T-helper 1 cell (primary cell): ENCODE results near the gene PPP1R10.

Experiments
- DNase-seq, 5 donors: peaks; one replicate each; pipeline ENCODE4 v3.0.0-alpha.2; 2012 to 2020

PPP1R10 gene

GRCh38 chr6:30555816-30556065 is 61.3 kb downstream of the PPP1R10 start:
- DNase-seq, result no peak

DNA sequence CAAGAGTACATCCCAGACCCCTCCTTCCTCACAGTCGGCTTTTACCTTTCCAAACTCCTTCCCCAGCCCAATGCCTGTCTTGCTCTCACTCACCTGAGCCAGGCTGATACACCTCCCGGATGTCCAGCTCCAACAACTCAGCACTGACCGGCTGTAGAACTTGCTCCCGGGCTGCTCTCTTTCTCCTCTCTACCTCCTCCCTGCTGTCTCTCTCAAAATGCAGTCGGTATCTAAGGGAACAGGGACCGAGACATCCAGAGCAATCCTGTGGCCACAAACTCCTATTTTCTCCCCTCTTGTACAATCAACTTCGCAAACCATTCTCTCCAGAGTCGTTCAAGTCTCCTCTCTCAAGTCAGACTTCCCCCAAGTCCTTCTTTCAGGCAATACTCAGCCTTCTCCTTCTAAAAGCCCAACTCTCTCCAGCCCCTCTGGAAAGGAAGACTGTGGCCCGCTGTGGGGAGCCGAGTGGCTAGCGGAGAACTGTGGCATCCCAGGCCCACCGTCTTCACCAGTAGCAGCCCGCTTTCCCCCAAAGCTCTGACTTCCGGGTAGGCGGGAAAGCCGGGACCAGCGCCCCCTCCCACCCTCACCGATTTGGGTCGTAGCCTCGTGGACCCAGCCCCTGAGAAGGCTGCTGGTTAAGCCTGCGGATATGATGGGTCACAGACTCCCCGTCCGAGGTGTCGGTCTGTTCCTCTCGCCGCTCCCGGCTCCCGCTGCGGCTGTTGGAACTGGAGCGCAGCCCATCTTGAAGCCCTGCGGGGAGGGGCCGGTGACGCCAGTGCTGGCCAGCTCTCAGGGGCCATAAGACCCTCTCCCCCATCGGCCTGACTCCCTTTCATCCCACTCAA is 61.9 kb downstream of the PPP1R10 start:
- DNase-seq, result peak in 1 of 5 donors; percentile 16

DNA sequence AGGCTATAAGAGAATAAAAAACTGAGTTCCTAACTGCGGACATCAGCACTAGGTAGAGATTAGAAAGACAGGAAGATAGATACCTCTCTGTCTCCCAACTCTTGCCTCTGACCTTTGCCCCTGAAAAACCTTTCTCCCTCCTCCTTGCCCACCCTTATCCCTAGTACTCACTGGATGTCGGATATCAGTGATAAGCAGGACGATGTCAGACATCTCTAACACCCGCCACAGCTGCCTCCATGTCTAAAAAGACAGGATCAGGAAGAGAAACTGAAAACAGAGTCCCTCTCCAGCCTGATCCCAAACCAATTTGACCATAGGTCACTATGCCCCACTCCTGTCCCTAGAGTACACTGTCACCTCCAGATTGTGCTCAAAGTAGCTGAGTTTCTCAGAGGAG is 62.6 kb downstream of the PPP1R10 start:
- DNase-seq, result no peak
